ENCODE results near the gene DTNB.

DTNB gene

DNA sequence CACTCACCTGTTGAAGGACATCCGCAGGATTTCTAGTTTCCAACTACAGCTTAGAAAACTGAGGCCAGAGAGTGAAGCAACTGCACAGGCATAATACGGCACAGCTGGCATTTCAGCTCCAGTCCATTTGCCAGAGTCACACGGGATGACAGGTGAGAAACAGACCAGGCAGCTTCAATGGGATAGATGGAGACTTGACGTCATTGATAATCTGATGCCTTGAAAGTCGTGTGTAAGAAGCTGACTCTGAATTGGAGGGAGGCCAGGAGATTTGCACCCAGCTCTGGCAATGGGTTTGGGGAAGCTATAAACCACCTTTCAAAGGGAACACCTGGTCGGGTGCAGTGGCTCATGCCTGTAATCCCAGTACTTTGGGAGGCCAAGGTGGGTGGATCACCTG lies 319.3 kb downstream of the DTNB start:
- Histone ChIP-seq H3K9ac (ENCODE audit: low read length) (no peak overlapping the region), H3K4me2 (ENCODE audit: low read depth, low read length, poor library complexity, severe bottlenecking) (no peak overlapping the region), H3K9me2 (replicated peaks; ENCODE audit: insufficient read depth, low read length) (no peaks in the 10 kb centered on the region), H2AFZ (ENCODE audit: low read depth, low read length, severe bottlenecking) (no peak overlapping the region), H3K36me3 (ENCODE audit: low read length) (no peaks in the 10 kb centered on the region), H3K79me2 (ENCODE audit: insufficient read depth, low read length) (no peaks in the 10 kb centered on the region), H4K20me1 (ENCODE audit: low read depth, low read length) (no peaks in the 10 kb centered on the region), H3K27me3 (ENCODE audit: low read length) (no peaks in the 10 kb centered on the region), H3K9me3 (ENCODE audit: insufficient read depth, low read length) (no peaks in the 10 kb centered on the region), H3K4me3 (ENCODE audit: insufficient read depth, low read length, poor library complexity, severe bottlenecking) (no peak overlapping the region), H3K27ac (ENCODE audit: low read depth, low read length) (no peak overlapping the region), H3F3A (ENCODE audit: insufficient read depth) (no peaks in the 10 kb centered on the region)
- TF ChIP-seq, protein P1, sequence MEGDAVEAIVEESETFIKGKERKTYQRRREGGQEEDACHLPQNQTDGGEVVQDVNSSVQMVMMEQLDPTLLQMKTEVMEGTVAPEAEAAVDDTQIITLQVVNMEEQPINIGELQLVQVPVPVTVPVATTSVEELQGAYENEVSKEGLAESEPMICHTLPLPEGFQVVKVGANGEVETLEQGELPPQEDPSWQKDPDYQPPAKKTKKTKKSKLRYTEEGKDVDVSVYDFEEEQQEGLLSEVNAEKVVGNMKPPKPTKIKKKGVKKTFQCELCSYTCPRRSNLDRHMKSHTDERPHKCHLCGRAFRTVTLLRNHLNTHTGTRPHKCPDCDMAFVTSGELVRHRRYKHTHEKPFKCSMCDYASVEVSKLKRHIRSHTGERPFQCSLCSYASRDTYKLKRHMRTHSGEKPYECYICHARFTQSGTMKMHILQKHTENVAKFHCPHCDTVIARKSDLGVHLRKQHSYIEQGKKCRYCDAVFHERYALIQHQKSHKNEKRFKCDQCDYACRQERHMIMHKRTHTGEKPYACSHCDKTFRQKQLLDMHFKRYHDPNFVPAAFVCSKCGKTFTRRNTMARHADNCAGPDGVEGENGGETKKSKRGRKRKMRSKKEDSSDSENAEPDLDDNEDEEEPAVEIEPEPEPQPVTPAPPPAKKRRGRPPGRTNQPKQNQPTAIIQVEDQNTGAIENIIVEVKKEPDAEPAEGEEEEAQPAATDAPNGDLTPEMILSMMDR (IDR thresholded peaks at IDR 0.05; ENCODE audit: insufficient read depth, low read length, poor library complexity, severe bottlenecking): no peak
- TF ChIP-seq EZH2phosphoT487 (conservative IDR thresholded peaks at IDR 0.05; ENCODE audit: low read length): no peak

GRCh38 chr2:25349397-25349796 lies 324.0 kb downstream of the DTNB start:
- H3K27ac ChIP-seq (ENCODE audit: low read depth, low read length): no peak overlapping the region
- H3K27me3 ChIP-seq (ENCODE audit: low read length): no peaks in the 10 kb centered on the region
- no peak overlapping the region for H3K4me2 ChIP-seq (ENCODE audit: low read depth, low read length, poor library complexity, severe bottlenecking)

DNA sequence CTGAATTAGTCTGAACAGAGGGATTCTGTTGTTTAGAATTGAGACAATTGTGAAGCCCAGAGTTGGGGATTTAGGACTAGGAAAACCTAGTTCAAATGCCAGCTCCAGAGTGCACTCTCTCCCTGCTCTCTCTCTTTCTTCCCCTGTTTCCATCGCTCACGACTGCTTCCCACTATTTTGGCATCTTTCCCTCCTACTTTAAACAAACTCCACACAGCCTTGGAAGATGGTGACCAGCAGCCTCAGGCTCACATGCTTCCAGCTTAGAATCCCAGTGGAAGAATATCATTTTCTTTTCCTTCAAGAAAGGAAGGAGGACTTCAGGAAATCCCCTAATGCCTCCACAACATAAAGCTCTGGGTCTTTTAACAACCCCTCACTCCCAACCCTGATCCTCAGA lies 325.5 kb downstream of the DTNB start:
- Histone ChIP-seq H2AFZ (ENCODE audit: low read depth, low read length, severe bottlenecking) (no peak overlapping the region), H3K9me2 (replicated peaks; ENCODE audit: insufficient read depth, low read length) (no peaks in the 10 kb centered on the region), H3K9ac (ENCODE audit: low read length) (no peak overlapping the region), H3K27me3 (ENCODE audit: low read length) (no peaks in the 10 kb centered on the region), H3K36me3 (ENCODE audit: low read length) (no peaks in the 10 kb centered on the region), H3K9me3 (ENCODE audit: insufficient read depth, low read length) (no peaks in the 10 kb centered on the region), H3K4me3 (ENCODE audit: insufficient read depth, low read length, poor library complexity, severe bottlenecking) (no peak overlapping the region), H3F3A (ENCODE audit: insufficient read depth) (no peaks in the 10 kb centered on the region), H3K4me2 (ENCODE audit: low read depth, low read length, poor library complexity, severe bottlenecking) (no peak overlapping the region), H3K27ac (ENCODE audit: low read depth, low read length) (no peak overlapping the region), H3K79me2 (ENCODE audit: insufficient read depth, low read length) (no peaks in the 10 kb centered on the region), H4K20me1 (ENCODE audit: low read depth, low read length) (no peaks in the 10 kb centered on the region)
- no peak for TF ChIP-seq EZH2phosphoT487 (conservative IDR thresholded peaks at IDR 0.05; ENCODE audit: low read length)
- TF ChIP-seq, protein P1 (IDR thresholded peaks at IDR 0.05; ENCODE audit: insufficient read depth, low read length, poor library complexity, severe bottlenecking): no peak

More at GRCh38 chr2:25349397-25349796, 324.0 kb downstream of the DTNB start:
- no peaks in the 10 kb centered on the region for H4K20me1 ChIP-seq (ENCODE audit: low read depth, low read length)
- no peak overlapping the region for H3K9ac ChIP-seq (ENCODE audit: low read length)
- no peaks in the 10 kb centered on the region for H3K79me2 ChIP-seq (ENCODE audit: insufficient read depth, low read length)
- H3F3A ChIP-seq (ENCODE audit: insufficient read depth): no peaks in the 10 kb centered on the region
- no peak for TF ChIP-seq EZH2phosphoT487 (conservative IDR thresholded peaks at IDR 0.05; ENCODE audit: low read length)
- TF ChIP-seq, protein P1 (IDR thresholded peaks at IDR 0.05; ENCODE audit: insufficient read depth, low read length, poor library complexity, severe bottlenecking): no peak
- H3K9me3 ChIP-seq (ENCODE audit: insufficient read depth, low read length): no peaks in the 10 kb centered on the region
- no peaks in the 10 kb centered on the region for H3K36me3 ChIP-seq (ENCODE audit: low read length)
- H3K9me2 ChIP-seq (replicated peaks; ENCODE audit: insufficient read depth, low read length): no peaks in the 10 kb centered on the region
- H2AFZ ChIP-seq (ENCODE audit: low read depth, low read length, severe bottlenecking): no peak overlapping the region
- no peak overlapping the region for H3K4me3 ChIP-seq (ENCODE audit: insufficient read depth, low read length, poor library complexity, severe bottlenecking)
